Activated CD4-positive, alpha-beta memory T cell treated with anti-CD3 and anti-CD28 coated beads, Interleukin-2, amount 10 ng/mL, durations not matched to agents 7 days and 5 days (primary cell): ENCODE measurements around the gene AP3B1. TPM values are rescaled to one million over a fixed set of nuclear protein-coding genes. Genes with fewer than 3 reads are reported as not detected.
"Not testable (repeated sequence)": the region's sequence is repeated elsewhere in the genome, so short reads cannot be mapped to it uniquely, and the experiment has no call there.

ENCODE experiments used
- CTCF ChIA-PET: fragments of 350-600 bp; sonication (Branson Sonifier 250); formaldehyde crosslinking; loops from one replicate; lab custom pipeline; 2021; ENCODE audit warnings: antibody characterized with exemption, inconsistent platforms; lab: Charles Lee
- POLR2A ChIA-PET: fragments of 350-600 bp; sonication (Branson Sonifier 250); formaldehyde crosslinking; loops from one replicate; lab custom pipeline; 2021; ENCODE audit warnings: antibody characterized with exemption; lab: Charles Lee
- DNase-seq: peaks from one replicate; pipeline ENCODE4 v3.0.0-alpha.2; 2020
- H3K27ac Mint-ChIP-seq: one replicate; pipeline ENCODE4 v1.8.0; 2021; ENCODE audit warnings: mild to moderate bottlenecking, mixed read lengths
- H3K27me3 Mint-ChIP-seq: one replicate; pipeline ENCODE4 v1.8.0; 2021; ENCODE audit warnings: mixed read lengths
- H3K36me3 Mint-ChIP-seq: one replicate; pipeline ENCODE4 v1.8.0; 2021; ENCODE audit warnings: low read depth, mixed read lengths
- H3K4me1 Mint-ChIP-seq: one replicate; pipeline ENCODE4 v1.8.0; 2021; ENCODE audit warnings: mixed read lengths
- H3K4me3 Mint-ChIP-seq: one replicate; pipeline ENCODE4 v1.8.0; 2021; ENCODE audit warnings: mild to moderate bottlenecking, mixed read lengths
- H3K9me3 Mint-ChIP-seq: one replicate; pipeline ENCODE4 v1.8.0; 2021; ENCODE audit warnings: mixed read lengths
- total RNA-seq, 2 experiments: library from RNA; stranded (reverse); gene quantifications; one replicate each; pipeline ENCODE4 v1.2.3, GENCODE V29; 2021

AP3B1 gene
- total RNA-seq, 2 experiments from 2014 or later = 40.3 to 42.7 TPM

DNA sequence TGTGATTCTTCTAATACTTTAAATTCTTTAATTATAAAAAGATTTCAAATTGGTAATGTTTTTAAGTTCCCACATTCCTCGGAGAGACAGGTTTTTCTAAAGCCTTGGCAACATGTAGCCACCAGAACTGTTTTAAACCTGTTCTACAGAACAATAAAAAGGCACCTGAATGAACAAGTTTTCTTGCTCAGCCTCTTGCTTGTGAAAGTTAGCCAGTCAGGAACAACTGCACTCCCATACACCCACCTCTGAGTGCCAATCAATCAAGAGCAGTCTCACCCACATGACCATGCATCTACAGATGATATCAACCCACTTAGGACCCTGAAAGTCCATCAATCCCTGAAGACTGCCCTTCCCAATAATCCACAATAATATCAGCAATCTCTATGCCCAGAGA, 62.3 kb downstream of the AP3B1 start:
- no peak overlapping the region for H3K27ac Mint-ChIP-seq
- no peak overlapping the region for H3K4me3 Mint-ChIP-seq
- peaks cover 3% of the 10 kb centered on the region for H3K36me3 Mint-ChIP-seq
- no peaks in the 10 kb centered on the region for H3K4me1 Mint-ChIP-seq
- POLR2A ChIA-PET = no interaction called here
- no peaks in the 10 kb centered on the region for H3K9me3 Mint-ChIP-seq
- H3K27me3 Mint-ChIP-seq = no peaks in the 10 kb centered on the region
- no peak for DNase-seq
- CTCF ChIA-PET = no interaction called here

GRCh38 chr5:78224358-78224757, 70.1 kb downstream of the AP3B1 start:
- DNase-seq = no peak
- no peak overlapping the region for H3K27ac Mint-ChIP-seq
- CTCF ChIA-PET = no interaction called here
- H3K4me3 Mint-ChIP-seq = no peak overlapping the region
- H3K9me3 Mint-ChIP-seq = no peaks in the 10 kb centered on the region
- no peaks in the 10 kb centered on the region for H3K27me3 Mint-ChIP-seq
- peaks cover 11% of the 10 kb centered on the region for H3K4me1 Mint-ChIP-seq
- H3K36me3 Mint-ChIP-seq = peaks cover 33% of the 10 kb centered on the region
- POLR2A ChIA-PET = no interaction called here

DNA sequence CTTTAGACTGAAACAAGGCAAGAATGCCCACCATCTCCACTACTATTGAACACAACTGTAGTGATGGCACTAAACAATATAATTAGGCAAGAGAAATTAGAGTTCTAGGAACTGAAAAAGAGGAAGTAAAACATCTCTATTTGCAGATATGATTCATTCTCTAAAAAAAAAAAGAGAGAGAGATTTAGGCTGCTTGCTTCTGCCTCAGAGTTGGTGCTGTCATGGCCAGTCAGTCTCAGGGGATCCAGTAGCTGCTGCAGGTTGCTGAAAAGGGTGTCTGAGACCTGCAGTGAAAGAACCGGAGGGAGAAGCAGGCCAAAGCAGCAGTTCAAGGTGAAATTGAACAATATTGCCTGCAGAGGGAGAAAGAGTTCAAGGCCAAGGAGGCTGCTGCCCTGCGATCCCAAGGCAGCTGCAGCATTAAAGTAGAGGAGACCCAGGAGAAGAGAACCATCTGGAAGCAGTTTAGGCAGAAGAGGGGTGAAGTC, 72.5 kb downstream of the AP3B1 start:
- no peaks in the 10 kb centered on the region for H3K27me3 Mint-ChIP-seq
- H3K4me1 Mint-ChIP-seq = peaks cover 11% of the 10 kb centered on the region
- H3K4me3 Mint-ChIP-seq = no peak overlapping the region
- no peak overlapping the region for H3K27ac Mint-ChIP-seq
- CTCF ChIA-PET = no interaction called here
- no peaks in the 10 kb centered on the region for H3K9me3 Mint-ChIP-seq
- DNase-seq = no peak
- H3K36me3 Mint-ChIP-seq = peaks cover 38% of the 10 kb centered on the region
- POLR2A ChIA-PET = no interaction called here

GRCh38 chr5:78221467-78221866, 73.0 kb downstream of the AP3B1 start:
- POLR2A ChIA-PET = no interaction called here
- H3K36me3 Mint-ChIP-seq = peaks cover 38% of the 10 kb centered on the region
- DNase-seq = no peak
- H3K9me3 Mint-ChIP-seq = no peaks in the 10 kb centered on the region
- CTCF ChIA-PET = no interaction called here
- peaks cover 11% of the 10 kb centered on the region for H3K4me1 Mint-ChIP-seq
- H3K27me3 Mint-ChIP-seq = no peaks in the 10 kb centered on the region
- no peak overlapping the region for H3K27ac Mint-ChIP-seq
- no peak overlapping the region for H3K4me3 Mint-ChIP-seq

- no peaks in the 10 kb centered on the region for H3K27me3 Mint-ChIP-seq
- H3K27ac Mint-ChIP-seq = no peak overlapping the region
- DNase-seq = no peak
- H3K36me3 Mint-ChIP-seq = peaks cover 26% of the 10 kb centered on the region
- H3K4me1 Mint-ChIP-seq = peaks cover 2% of the 10 kb centered on the region
- no peak overlapping the region for H3K4me3 Mint-ChIP-seq
- POLR2A ChIA-PET = interaction anchor here (1.2 kb wide), 1 partner anchor 78 kb away, joined by 3 read pairs; no protein-coding TSS in a partner anchor
- CTCF ChIA-PET = interaction anchor here (0.5 kb wide), 1 partner anchor 1183 kb away, joined by 3 read pairs; no protein-coding TSS in a partner anchor
- no peaks in the 10 kb centered on the region for H3K9me3 Mint-ChIP-seq
Observed at GRCh38 chr5:78215972-78216371, 78.5 kb downstream of the AP3B1 start.

DNA sequence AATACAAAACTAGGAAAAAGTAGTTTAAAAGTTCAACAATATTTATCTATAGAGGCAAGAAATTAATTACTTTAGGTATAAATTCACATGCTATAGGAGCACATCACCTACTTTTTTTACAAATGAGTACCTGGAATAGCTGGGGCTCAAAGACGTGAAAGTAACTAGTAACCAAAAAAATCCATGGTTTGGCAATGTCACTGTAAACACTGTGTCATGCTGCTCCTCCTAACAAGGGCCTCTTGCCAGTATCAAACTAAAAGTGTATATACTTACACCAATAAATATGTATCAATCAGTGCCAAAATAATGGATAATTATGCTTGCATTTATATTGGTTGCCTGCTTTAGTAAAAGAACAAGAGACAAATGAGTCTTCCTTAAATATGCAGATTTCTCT, 78.9 kb downstream of the AP3B1 start:
- H3K4me1 Mint-ChIP-seq = peaks cover 2% of the 10 kb centered on the region
- no peak for DNase-seq
- H3K27ac Mint-ChIP-seq = no peak overlapping the region
- no peak overlapping the region for H3K4me3 Mint-ChIP-seq
- H3K9me3 Mint-ChIP-seq = no peaks in the 10 kb centered on the region
- H3K36me3 Mint-ChIP-seq = peaks cover 22% of the 10 kb centered on the region
- CTCF ChIA-PET = interaction anchor here (0.5 kb wide), 1 partner anchor 1183 kb away, joined by 3 read pairs; no protein-coding TSS in a partner anchor
- H3K27me3 Mint-ChIP-seq = no peaks in the 10 kb centered on the region
- POLR2A ChIA-PET = interaction anchor here (1.2 kb wide), 1 partner anchor 79 kb away, joined by 3 read pairs; no protein-coding TSS in a partner anchor

DNA sequence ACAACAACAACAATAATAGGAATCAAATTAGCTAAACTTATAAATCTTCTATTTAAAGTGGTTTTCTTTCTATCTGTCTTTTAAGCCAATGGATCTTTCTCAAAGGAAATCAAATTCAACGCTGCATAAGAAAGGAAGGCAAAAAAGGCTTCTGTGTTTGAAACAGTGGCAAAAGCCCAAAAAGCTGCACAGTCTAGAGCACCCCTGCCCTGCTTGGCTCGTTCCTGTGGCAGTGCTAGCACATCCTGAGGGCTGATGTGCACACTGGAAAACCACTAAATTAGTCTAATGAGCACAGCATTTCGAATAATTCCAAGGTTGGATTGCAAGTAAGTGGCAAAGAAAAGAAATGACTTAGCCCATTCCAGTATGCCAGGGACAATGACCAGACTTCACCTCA, 80.7 kb downstream of the AP3B1 start:
- Mint-ChIP-seq H3K4me1 (no peaks in the 10 kb centered on the region), H3K4me3 (no peak overlapping the region), H3K36me3 (peaks cover 16% of the 10 kb centered on the region), H3K27me3 (no peaks in the 10 kb centered on the region), H3K9me3 (no peaks in the 10 kb centered on the region), H3K27ac (no peak overlapping the region)
- DNase-seq = no peak
- POLR2A ChIA-PET = no interaction called here
- CTCF ChIA-PET = no interaction called here

DNA sequence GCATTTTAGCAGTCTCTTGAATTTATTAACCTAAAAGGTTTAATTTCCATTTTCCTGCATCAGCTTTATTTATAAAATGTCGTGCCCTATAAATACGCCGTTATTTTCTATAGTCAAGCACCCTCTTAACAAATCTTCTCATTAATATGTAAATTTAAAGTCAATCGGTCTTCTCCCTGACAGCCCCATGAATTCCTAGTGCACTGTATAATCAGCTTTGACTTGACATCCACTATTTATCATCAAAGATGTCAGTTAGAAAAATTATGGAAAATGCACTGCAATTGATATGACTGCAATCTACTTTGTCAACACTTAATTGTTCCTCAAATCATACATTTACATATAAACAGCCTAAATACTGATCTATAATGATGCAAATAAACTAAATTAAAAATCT, 83.4 kb downstream of the AP3B1 start:
- no peaks in the 10 kb centered on the region for H3K27me3 Mint-ChIP-seq
- H3K9me3 Mint-ChIP-seq = no peaks in the 10 kb centered on the region
- H3K4me1 Mint-ChIP-seq = no peaks in the 10 kb centered on the region
- no peak for DNase-seq
- POLR2A ChIA-PET = no interaction called here
- H3K36me3 Mint-ChIP-seq = peaks cover 27% of the 10 kb centered on the region
- H3K4me3 Mint-ChIP-seq = no peak overlapping the region
- H3K27ac Mint-ChIP-seq = no peak overlapping the region
- CTCF ChIA-PET = no interaction called here

DNA sequence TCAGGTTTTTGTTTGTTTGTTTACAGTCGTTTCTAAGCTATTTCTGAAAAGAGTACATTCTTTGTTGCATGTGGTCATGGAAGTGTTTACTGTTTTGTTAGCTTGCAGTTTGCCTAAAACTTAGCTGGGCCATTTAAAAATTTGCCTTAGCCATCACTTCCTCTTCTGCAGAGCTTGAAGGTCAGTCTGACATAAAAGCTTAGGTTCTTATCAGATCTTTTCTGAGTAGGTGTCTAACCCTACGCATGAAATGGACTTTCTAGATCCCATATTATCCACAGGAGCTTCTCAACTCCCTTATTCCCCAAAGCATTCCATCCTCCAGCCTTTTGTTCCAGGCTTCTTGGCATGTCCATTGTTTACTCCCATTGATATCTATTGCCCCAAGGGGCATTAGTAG, 90.3 kb downstream of the AP3B1 start:
- no peak for DNase-seq
- no peak overlapping the region for H3K4me3 Mint-ChIP-seq
- CTCF ChIA-PET = no interaction called here
- H3K27ac Mint-ChIP-seq = no peak overlapping the region
- peaks cover 51% of the 10 kb centered on the region for H3K36me3 Mint-ChIP-seq
- peaks cover 7% of the 10 kb centered on the region for H3K9me3 Mint-ChIP-seq
- POLR2A ChIA-PET = no interaction called here
- no peaks in the 10 kb centered on the region for H3K4me1 Mint-ChIP-seq
- no peaks in the 10 kb centered on the region for H3K27me3 Mint-ChIP-seq

DNA sequence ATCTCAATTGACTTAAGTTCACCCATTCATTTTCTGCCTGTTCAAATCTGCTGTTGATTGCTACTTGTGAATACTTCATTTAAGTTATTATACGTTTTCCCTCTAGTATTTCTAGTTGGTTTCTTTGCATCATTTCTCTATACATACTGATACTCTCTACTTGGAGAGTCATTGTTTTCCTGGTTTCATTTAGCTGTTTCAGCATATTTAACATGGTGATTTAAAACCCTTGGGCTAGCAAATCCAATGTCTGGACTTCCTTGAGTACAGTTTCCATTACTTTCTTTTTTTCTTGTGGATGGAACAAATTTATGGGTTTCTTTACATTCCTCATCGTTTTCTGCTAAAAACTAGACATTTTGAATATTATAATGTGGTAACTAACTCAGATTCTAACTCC, 90.7 kb downstream of the AP3B1 start:
- Mint-ChIP-seq H3K4me1 (no peaks in the 10 kb centered on the region), H3K4me3 (no peak overlapping the region), H3K27me3 (no peaks in the 10 kb centered on the region), H3K9me3 (peaks cover 7% of the 10 kb centered on the region), H3K36me3 (peaks cover 51% of the 10 kb centered on the region), H3K27ac (no peak overlapping the region)
- POLR2A ChIA-PET = no interaction called here
- no peak for DNase-seq
- CTCF ChIA-PET = no interaction called here

GRCh38 chr5:78190402-78190801, 104.1 kb downstream of the AP3B1 start:
- no peak overlapping the region for H3K27ac Mint-ChIP-seq
- CTCF ChIA-PET = no interaction called here

DNA sequence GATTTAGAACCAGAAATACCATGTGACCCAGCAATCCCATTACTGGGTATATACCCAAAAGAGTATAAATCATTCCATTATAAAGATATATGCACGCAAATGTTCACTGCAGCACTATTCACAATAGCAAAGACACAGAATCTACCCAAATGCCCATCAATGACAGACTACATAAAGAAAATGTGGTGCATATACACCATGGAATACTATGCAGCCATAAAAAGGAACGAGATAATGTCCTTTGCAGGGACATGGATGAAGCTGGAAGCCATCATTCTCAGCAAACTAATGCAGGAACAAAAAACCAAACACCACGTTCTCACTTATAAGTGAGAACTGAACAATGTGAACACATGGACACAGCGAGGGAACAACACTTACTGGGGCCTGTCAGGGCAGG, 105.8 kb downstream of the AP3B1 start:
- DNase-seq, H3K4me3 Mint-ChIP-seq, CTCF ChIA-PET, H3K27ac Mint-ChIP-seq, H3K4me1 Mint-ChIP-seq, H3K27me3 Mint-ChIP-seq, H3K9me3 Mint-ChIP-seq, POLR2A ChIA-PET: not testable (repeated sequence)
- peaks cover 18% of the 10 kb centered on the region for H3K36me3 Mint-ChIP-seq

More at GRCh38 chr5:78190402-78190801, 104.1 kb downstream of the AP3B1 start:
- Mint-ChIP-seq H3K4me1 (no peaks in the 10 kb centered on the region), H3K9me3 (peaks cover 3% of the 10 kb centered on the region), H3K27me3 (no peaks in the 10 kb centered on the region), H3K4me3 (no peak overlapping the region), H3K36me3 (peaks cover 21% of the 10 kb centered on the region)
- no peak for DNase-seq
- POLR2A ChIA-PET = no interaction called here

DNA sequence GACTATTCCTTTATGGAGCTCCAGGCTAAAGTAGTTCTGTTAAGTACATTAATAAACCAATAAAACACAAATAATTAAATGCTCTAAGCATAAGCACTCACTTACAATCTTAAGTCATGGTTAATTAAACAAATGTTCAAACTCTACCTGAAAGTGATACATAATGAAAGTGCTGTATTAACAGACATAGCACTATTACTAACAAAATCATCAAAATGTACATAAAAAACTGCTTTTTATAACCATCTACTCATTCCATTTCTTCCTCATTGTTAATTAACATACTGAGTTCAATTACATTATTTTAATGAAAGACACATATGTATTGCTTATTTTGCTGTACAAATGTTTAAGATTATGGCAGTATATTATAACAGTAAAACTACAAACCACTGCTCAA, 107.3 kb downstream of the AP3B1 start:
- H3K4me1 Mint-ChIP-seq = peaks cover 4% of the 10 kb centered on the region
- no peak overlapping the region for H3K4me3 Mint-ChIP-seq
- CTCF ChIA-PET = no interaction called here
- DNase-seq = no peak
- H3K9me3 Mint-ChIP-seq = peaks cover 3% of the 10 kb centered on the region
- H3K27ac Mint-ChIP-seq = no peak overlapping the region
- H3K27me3 Mint-ChIP-seq = no peaks in the 10 kb centered on the region
- POLR2A ChIA-PET = no interaction called here
- peaks cover 24% of the 10 kb centered on the region for H3K36me3 Mint-ChIP-seq

DNA sequence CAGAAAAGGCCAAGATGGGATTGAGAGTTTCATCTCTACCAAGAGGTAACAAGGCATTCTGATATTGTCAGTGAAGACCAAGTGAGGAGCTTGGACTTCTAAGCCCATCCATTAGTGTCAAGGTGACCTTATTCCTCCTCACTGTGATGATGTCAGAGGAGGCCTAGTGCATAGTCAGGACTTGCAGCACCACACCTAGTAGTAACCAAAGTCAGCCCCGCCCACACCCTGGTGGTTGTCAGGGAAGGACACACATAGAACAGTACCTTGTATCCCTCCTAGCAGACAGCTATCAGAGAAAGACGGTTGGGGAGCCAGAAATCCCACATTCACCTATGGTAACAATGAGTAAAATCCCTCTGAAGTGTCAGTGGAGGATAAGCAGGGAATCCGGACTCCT, 111.7 kb downstream of the AP3B1 start:
- no peaks in the 10 kb centered on the region for H3K27me3 Mint-ChIP-seq

More for the DNA sequence above, 111.7 kb downstream of the AP3B1 start:
- H3K4me3 Mint-ChIP-seq = no peak overlapping the region
- POLR2A ChIA-PET = no interaction called here
- peaks cover 21% of the 10 kb centered on the region for H3K36me3 Mint-ChIP-seq
- CTCF ChIA-PET = no interaction called here
- no peaks in the 10 kb centered on the region for H3K9me3 Mint-ChIP-seq
- H3K27ac Mint-ChIP-seq = no peak overlapping the region
- peaks cover 4% of the 10 kb centered on the region for H3K4me1 Mint-ChIP-seq
- DNase-seq = peak; percentile 18
